ENCODE measurements around the gene TAGLN. TPM values are rescaled to one million over a fixed set of nuclear protein-coding genes. Genes with fewer than 3 reads are reported as not detected.

The TAGLN gene
- total and polyA plus RNA-seq, 2 donors (not counting 1 experiment from before 2014, with no cell fraction given) = 17.9 to 51.8 TPM

GRCh38 chr11:117197006-117197405 lies 2.2 kb upstream of the TAGLN start:
- Mint-ChIP-seq H3K4me1 (peaks cover 39% of the 10 kb centered on the region), H3K27me3 (no peaks in the 10 kb centered on the region), H3K27ac (peak overlapping the region; percentile 75), H3K9me3 (ENCODE audit: insufficient read depth) (no peaks in the 10 kb centered on the region), H3K4me3 (no peak overlapping the region)
- Histone ChIP-seq H3K4me1 (ENCODE audit: control insufficient read depth in 2 of 2, insufficient read depth in 2 of 2, low read length in 2 of 2) (peaks cover 15 to 40% of the 10 kb centered on the region in 2 donors), H3K27ac (ENCODE audit: low read length in 2 of 2) (no peak overlapping the region), H2AFZ (ENCODE audit: insufficient read depth, low read depth, low read length, poor library complexity, severe bottlenecking) (no peak overlapping the region), H3K79me2 (ENCODE audit: control insufficient read depth, insufficient read depth, low read length) (peaks cover 5% of the 10 kb centered on the region), H3K4me3 (ENCODE audit: control extremely low read depth in 1 of 5, extremely low read depth in 1 of 5, insufficient read depth in 1 of 5, low read depth in 2 of 5, low read length in 4 of 5) (no peak overlapping the region), H3K9ac (ENCODE audit: low read length) (no peak overlapping the region), H4K20me1 (ENCODE audit: control insufficient read depth, insufficient read depth, low read length, poor library complexity, severe bottlenecking) (peaks cover 11% of the 10 kb centered on the region), H3K4me2 (replicated peaks; ENCODE audit: low read depth, low read length, poor library complexity, severe bottlenecking) (no peak overlapping the region), H3K9me3 (ENCODE audit: control extremely low read depth in 1 of 3, control insufficient read depth in 2 of 3, insufficient read depth in 1 of 3, low read length in 2 of 3) (no peaks in the 10 kb centered on the region), H3K27me3 (replicated peaks in 1 of 4; ENCODE audit: control extremely low read depth in 1 of 4, control insufficient read depth in 3 of 4, insufficient read depth in 4 of 4, low read length in 3 of 4) (no peaks in the 10 kb centered on the region), H3K36me3 (replicated peaks in 1 of 2; ENCODE audit: control extremely low read depth in 1 of 2, control insufficient read depth in 1 of 2, extremely low read depth in 1 of 2, insufficient read depth in 2 of 2, low read length in 1 of 2) (peaks cover 0 to 72% of the 10 kb centered on the region in 2 experiments)
- WGBS (ENCODE audit: insufficient coverage) = 97% methylated on average over 5 of the region's 7 CpGs
- ATAC-seq (ENCODE audit: low read depth) (no peak), DNase-seq (no peak)
- ChIA-PET POLR2A (no interaction called here), CTCF (interaction anchor here (1.0 to 3.6 kb wide), 2 partner anchors 15 to 30 kb away, joined by 3 to 26 read pairs; no protein-coding TSS in a partner anchor)
- TF ChIP-seq EZH2 (IDR thresholded peaks at IDR 0.05; ENCODE audit: borderline replicate concordance, insufficient read depth, low read depth, low read length, poor library complexity, severe bottlenecking) (no peak), CTCF (IDR thresholded peaks at IDR 0.05) (no peak)
- intact Hi-C loops (cut with micrococcal nuclease) = no loop called here

- Mint-ChIP-seq H3K27me3 (no peaks in the 10 kb centered on the region), H3K9me3 (ENCODE audit: insufficient read depth) (no peaks in the 10 kb centered on the region), H3K4me1 (peaks cover 33% of the 10 kb centered on the region), H3K27ac (peak overlapping the region; percentile 75), H3K4me3 (no peak overlapping the region)
- no peak overlapping the region for H3K27ac ChIP-seq (ENCODE audit: low read length in 2 of 2)
- H3K4me2 ChIP-seq (replicated peaks; ENCODE audit: low read depth, low read length, poor library complexity, severe bottlenecking) = peak overlapping the region; percentile 2
- no peaks in the 10 kb centered on the region for H3K9me3 ChIP-seq (ENCODE audit: control extremely low read depth in 1 of 3, control insufficient read depth in 2 of 3, insufficient read depth in 1 of 3, low read length in 2 of 3)
- H3K79me2 ChIP-seq (ENCODE audit: control insufficient read depth, insufficient read depth, low read length) = no peaks in the 10 kb centered on the region
- H3K4me3 ChIP-seq (ENCODE audit: control extremely low read depth in 1 of 5, extremely low read depth in 1 of 5, insufficient read depth in 1 of 5, low read depth in 2 of 5, low read length in 4 of 5) = no peak overlapping the region
- ChIA-PET CTCF (interaction anchor here (1.0 to 3.6 kb wide), 2 partner anchors 16 to 29 kb away, joined by 3 to 26 read pairs; no protein-coding TSS in a partner anchor), POLR2A (no interaction called here)
- H3K4me1 ChIP-seq (ENCODE audit: control insufficient read depth in 2 of 2, insufficient read depth in 2 of 2, low read length in 2 of 2) = peaks cover 15 to 37% of the 10 kb centered on the region in 2 donors
- DNase-seq = no peak
- no peak overlapping the region for H3K9ac ChIP-seq (ENCODE audit: low read length)
- intact Hi-C loops (cut with micrococcal nuclease) = no loop called here
- H2AFZ ChIP-seq (ENCODE audit: insufficient read depth, low read depth, low read length, poor library complexity, severe bottlenecking) = no peak overlapping the region
- H4K20me1 ChIP-seq (ENCODE audit: control insufficient read depth, insufficient read depth, low read length, poor library complexity, severe bottlenecking) = peaks cover 11% of the 10 kb centered on the region
- peaks cover 0 to 69% of the 10 kb centered on the region in 2 experiments for H3K36me3 ChIP-seq (replicated peaks in 1 of 2; ENCODE audit: control extremely low read depth in 1 of 2, control insufficient read depth in 1 of 2, extremely low read depth in 1 of 2, insufficient read depth in 2 of 2, low read length in 1 of 2)
- no peaks in the 10 kb centered on the region for H3K27me3 ChIP-seq (replicated peaks in 1 of 4; ENCODE audit: control extremely low read depth in 1 of 4, control insufficient read depth in 3 of 4, insufficient read depth in 4 of 4, low read length in 3 of 4)
- WGBS (ENCODE audit: insufficient coverage) = 91% methylated on average over 15 of the region's 17 CpGs
- TF ChIP-seq CTCF (IDR thresholded peaks at IDR 0.05) (no peak), EZH2 (IDR thresholded peaks at IDR 0.05; ENCODE audit: borderline replicate concordance, insufficient read depth, low read depth, low read length, poor library complexity, severe bottlenecking) (no peak)
- ATAC-seq (ENCODE audit: low read depth) = peak; percentile 14
Measured at GRCh38 chr11:117197516-117198456, 1.4 kb upstream of the TAGLN start.

Measured in B cell (primary cell).